Natural killer cell (primary cell): ENCODE results near the gene NPFFR2. TPM values are rescaled to one million over a fixed set of nuclear protein-coding genes. Genes with fewer than 3 reads are reported as not detected.

Experiments
- ATAC-seq, 3 donors: fragments of 150-1000 bp in 2 of 3; fragments of 200-7000 bp in 1 of 3; cut with Tn5 transposase; 1 replicate in 1 of 3; 2 replicates in 2 of 3; pipeline ENCODE4 v1.10.0; 2021; ENCODE audit warnings: mild to moderate bottlenecking in 2 of 3, moderate library complexity in 2 of 3
- DNase-seq, 2 donors: peaks; one replicate each; pipeline versions ENCODE4 v3.0.0 to v3.0.0-alpha.2; 2013 to 2021; ENCODE audit warnings: mixed read lengths in 1 of 2
- H3K27ac ChIP-seq: one replicate; pipeline ENCODE4 v1.5.1; 2013; ENCODE audit warnings: mild to moderate bottlenecking, low read length
- H3K27me3 ChIP-seq: one replicate; pipeline ENCODE4 v1.6.1; 2013; ENCODE audit warnings: low read length; ENCODE audit not compliant: control insufficient read depth, insufficient read depth
- H3K36me3 ChIP-seq: one replicate; pipeline ENCODE4 v1.6.1; 2013; ENCODE audit warnings: low read length; ENCODE audit not compliant: control insufficient read depth, insufficient read depth
- H3K4me1 ChIP-seq: one replicate; pipeline ENCODE4 v1.6.1; 2013; ENCODE audit warnings: low read length; ENCODE audit not compliant: control insufficient read depth, insufficient read depth
- H3K4me3 ChIP-seq: one replicate; pipeline ENCODE4 v1.5.1; 2013; ENCODE audit warnings: low read length
- H3K9me3 ChIP-seq: one replicate; pipeline ENCODE4 v1.6.1; 2013; ENCODE audit warnings: low read length; ENCODE audit not compliant: control insufficient read depth, insufficient read depth
- H3K27ac Mint-ChIP-seq, 2 donors: one replicate each; pipeline ENCODE4 v1.8.0; 2022; ENCODE audit warnings: mild to moderate bottlenecking in 2 of 2, mixed read lengths in 2 of 2, moderate library complexity in 1 of 2
- H3K27me3 Mint-ChIP-seq, 2 donors: one replicate each; pipeline ENCODE4 v1.8.0; 2022; ENCODE audit warnings: low read depth in 2 of 2, mixed read lengths in 2 of 2
- H3K36me3 Mint-ChIP-seq: one replicate; pipeline ENCODE4 v1.8.0; 2022; ENCODE audit warnings: mixed read lengths
- H3K4me1 Mint-ChIP-seq, 2 donors: one replicate each; pipeline ENCODE4 v1.8.0; 2022; ENCODE audit warnings: mixed read lengths in 2 of 2
- H3K4me3 Mint-ChIP-seq: one replicate; pipeline ENCODE4 v1.8.0; 2022; ENCODE audit warnings: mild to moderate bottlenecking, moderate library complexity, mixed read lengths
- H3K9me3 Mint-ChIP-seq, 2 donors: one replicate each; pipeline ENCODE4 v1.8.0; 2022; ENCODE audit warnings: mixed read lengths in 2 of 2
- CTCF ChIP-seq: fragments of 200-600 bp; IDR thresholded peaks from one replicate; pipeline ENCODE4 v1.8.0; 2022; ENCODE audit warnings: antibody characterized with exemption
- WGBS: methylation state at CpG from one replicate; pipeline ENCODE4 v1.1.7; 2013; ENCODE audit warnings: missing lambda C conversion rate; ENCODE audit not compliant: insufficient coverage; 5-methylcytosine and 5-hydroxymethylcytosine counted together
- intact Hi-C: fragments of 100-400 bp; cut with micrococcal nuclease; formaldehyde crosslinking; loops from one replicate; pipeline ENCODE4 v1.14.2; 2022
- total RNA-seq, 4 donors: library from RNA; stranded (reverse); fragments of 120-200 nt in 1 of 4; gene quantifications; one replicate each; pipeline versions ENCODE4 v1.2.3 to v1.2.4, GENCODE V29; 2013 to 2022

Gene NPFFR2
- total RNA-seq, 3 donors from 2014 or later (not counting 1 experiment from before 2014, with no cell fraction given) = not detected

GRCh38 chr4:72194046-72194445 is 162.2 kb downstream of the NPFFR2 start:
- H3K9me3 Mint-ChIP-seq = peaks cover 7 to 9% of the 10 kb centered on the region in 2 donors
- no peak overlapping the region for H3K4me3 Mint-ChIP-seq
- DNase-seq (no peak), ATAC-seq (no peak)
- H3K9me3 ChIP-seq = peaks cover 8% of the 10 kb centered on the region
- H3K4me1 ChIP-seq = no peaks in the 10 kb centered on the region
- 84% methylated on average over 7 of the region's 8 CpGs for WGBS
- no peaks in the 10 kb centered on the region for H3K36me3 Mint-ChIP-seq
- no peaks in the 10 kb centered on the region for H3K27me3 Mint-ChIP-seq
- intact Hi-C loops = no loop called here
- TF ChIP-seq CTCF = no peak
- no peaks in the 10 kb centered on the region for H3K27me3 ChIP-seq
- H3K4me3 ChIP-seq = no peak overlapping the region
- H3K36me3 ChIP-seq = no peaks in the 10 kb centered on the region
- no peak overlapping the region for H3K27ac Mint-ChIP-seq
- no peak overlapping the region for H3K27ac ChIP-seq
- no peaks in the 10 kb centered on the region for H3K4me1 Mint-ChIP-seq

GRCh38 chr4:72194453-72194852 is 162.7 kb downstream of the NPFFR2 start:
- ATAC-seq (no peak), DNase-seq (no peak)
- H3K4me3 Mint-ChIP-seq = no peak overlapping the region
- no peaks in the 10 kb centered on the region for H3K36me3 ChIP-seq
- H3K9me3 Mint-ChIP-seq = peaks cover 7 to 11% of the 10 kb centered on the region in 2 donors
- H3K9me3 ChIP-seq = peaks cover 8% of the 10 kb centered on the region
- no peaks in the 10 kb centered on the region for H3K27me3 Mint-ChIP-seq
- no peaks in the 10 kb centered on the region for H3K27me3 ChIP-seq
- WGBS = no CpG with 5 or more reads among the region's 1 CpG
- no peak for TF ChIP-seq CTCF
- H3K27ac ChIP-seq = no peak overlapping the region
- no peaks in the 10 kb centered on the region for H3K36me3 Mint-ChIP-seq
- H3K4me1 Mint-ChIP-seq = no peaks in the 10 kb centered on the region
- H3K27ac Mint-ChIP-seq = no peak overlapping the region
- H3K4me1 ChIP-seq = no peaks in the 10 kb centered on the region
- intact Hi-C loops = no loop called here
- no peak overlapping the region for H3K4me3 ChIP-seq

Other genes with a start within 250 kb of the NPFFR2 start
- gene GC, start 247.9 kb upstream of the NPFFR2 start, total RNA-seq = not detected